ENCODE measurements around the gene DYNLT5. TPM values are rescaled to one million over a fixed set of nuclear protein-coding genes. Genes with fewer than 3 reads are reported as not detected.
A peak's percentile ranks its signal among the peaks of the same experiment; 100 is the strongest.

DYNLT5 gene
- total and polyA plus RNA-seq, 7 donors, result 0.21 to 3.9 (median 0.55) TPM

GRCh38 chr1:66739401-66740157 lies 12.7 kb upstream of the DYNLT5 start:
- Histone ChIP-seq H3K36me3 (ENCODE audit: insufficient read depth in 1 of 2, low read depth in 1 of 2) (no peaks in the 10 kb centered on the region), H3K27me3 (ENCODE audit: insufficient read depth in 3 of 3, low read length in 2 of 3) (no peaks in the 10 kb centered on the region), H3K4me1 (no peaks in the 10 kb centered on the region), H3K27ac (no peak overlapping the region), H3K4me3 (no peak overlapping the region), H3K9me3 (no peaks in the 10 kb centered on the region)
- WGBS, 3 donors, result 63 to 71% (median 67%) methylated on average over 9 of the region's 9 CpGs
- intact Hi-C loops (cut with DNase I), result no loop called here
- no peak for TF ChIP-seq CTCF (IDR thresholded peaks at IDR 0.05)
- DNase-seq, result no peak
- no peak for ATAC-seq

GRCh38 chr1:66745451-66745850 lies 6.8 kb upstream of the DYNLT5 start:
- H3K9me3 ChIP-seq, result no peaks in the 10 kb centered on the region
- intact Hi-C loops (cut with DNase I), result no loop called here
- ATAC-seq (no peak), DNase-seq (no peak)
- H3K27ac ChIP-seq, result no peak overlapping the region
- H3K27me3 ChIP-seq (ENCODE audit: insufficient read depth in 3 of 3, low read length in 2 of 3), result no peaks in the 10 kb centered on the region
- no peaks in the 10 kb centered on the region for H3K4me1 ChIP-seq
- TF ChIP-seq CTCF (IDR thresholded peaks at IDR 0.05), result no peak
- 58 to 75% (median 62%) methylated on average over 2 of the region's 2 CpGs for WGBS, 3 donors
- no peak overlapping the region for H3K4me3 ChIP-seq
- no peaks in the 10 kb centered on the region for H3K36me3 ChIP-seq (ENCODE audit: insufficient read depth in 1 of 2, low read depth in 1 of 2)

GRCh38 chr1:66747501-66747900 lies 4.8 kb upstream of the DYNLT5 start:
- intact Hi-C loops (cut with DNase I), result no loop called here
- WGBS, 3 donors, result 23 to 29% (median 25%) methylated on average over 1 of the region's 1 CpG
- Histone ChIP-seq H3K27me3 (ENCODE audit: insufficient read depth in 3 of 3, low read length in 2 of 3) (peaks cover 0 to 3% (median 0%) of the 10 kb centered on the region in 3 donors), H3K9me3 (no peaks in the 10 kb centered on the region), H3K4me1 (no peaks in the 10 kb centered on the region), H3K27ac (no peak overlapping the region), H3K4me3 (no peak overlapping the region), H3K36me3 (ENCODE audit: insufficient read depth in 1 of 2, low read depth in 1 of 2) (no peaks in the 10 kb centered on the region)
- DNase-seq (no peak), ATAC-seq (no peak)
- TF ChIP-seq CTCF (IDR thresholded peaks at IDR 0.05), result no peak

GRCh38 chr1:66750577-66750976 lies 1.7 kb upstream of the DYNLT5 start:
- Histone ChIP-seq H3K4me1 (no peaks in the 10 kb centered on the region), H3K9me3 (no peaks in the 10 kb centered on the region), H3K27me3 (ENCODE audit: insufficient read depth in 3 of 3, low read length in 2 of 3) (peaks cover 0 to 14% (median 0%) of the 10 kb centered on the region in 3 donors), H3K4me3 (no peak overlapping the region), H3K36me3 (ENCODE audit: insufficient read depth in 1 of 2, low read depth in 1 of 2) (no peaks in the 10 kb centered on the region), H3K27ac (no peak overlapping the region)
- 72 to 74% (median 73%) methylated on average over 3 of the region's 3 CpGs for WGBS, 3 donors
- DNase-seq (no peak), ATAC-seq (no peak)
- no peak for TF ChIP-seq CTCF (IDR thresholded peaks at IDR 0.05)
- intact Hi-C loops (cut with DNase I), result no loop called here

- DNase-seq, result no peak
- H3K4me3 ChIP-seq, result no peak overlapping the region
- 89 to 90% (median 90%) methylated on average over 4 of the region's 4 CpGs for WGBS, 3 donors
- peaks cover 0 to 14% (median 0%) of the 10 kb centered on the region in 3 donors for H3K27me3 ChIP-seq (ENCODE audit: insufficient read depth in 3 of 3, low read length in 2 of 3)
- TF ChIP-seq CTCF (IDR thresholded peaks at IDR 0.05), result no peak
- no peaks in the 10 kb centered on the region for H3K4me1 ChIP-seq
- no peaks in the 10 kb centered on the region for H3K9me3 ChIP-seq
- ATAC-seq, result no peak
- intact Hi-C loops (cut with DNase I), result no loop called here
- no peaks in the 10 kb centered on the region for H3K36me3 ChIP-seq (ENCODE audit: insufficient read depth in 1 of 2, low read depth in 1 of 2)
- H3K27ac ChIP-seq, result peak overlapping the region; percentile 40
Measured at GRCh38 chr1:66751160-66751559, 1.1 kb upstream of the DYNLT5 start.

Measured in psoas muscle (tissue), 8 donors.